Measurements from ENCODE around the gene NME4. TPM values are rescaled to one million over a fixed set of nuclear protein-coding genes. Genes with fewer than 3 reads are reported as not detected.

NME4 gene
- total RNA-seq, 1 experiment from 2014 or later, result 261 TPM

DNA sequence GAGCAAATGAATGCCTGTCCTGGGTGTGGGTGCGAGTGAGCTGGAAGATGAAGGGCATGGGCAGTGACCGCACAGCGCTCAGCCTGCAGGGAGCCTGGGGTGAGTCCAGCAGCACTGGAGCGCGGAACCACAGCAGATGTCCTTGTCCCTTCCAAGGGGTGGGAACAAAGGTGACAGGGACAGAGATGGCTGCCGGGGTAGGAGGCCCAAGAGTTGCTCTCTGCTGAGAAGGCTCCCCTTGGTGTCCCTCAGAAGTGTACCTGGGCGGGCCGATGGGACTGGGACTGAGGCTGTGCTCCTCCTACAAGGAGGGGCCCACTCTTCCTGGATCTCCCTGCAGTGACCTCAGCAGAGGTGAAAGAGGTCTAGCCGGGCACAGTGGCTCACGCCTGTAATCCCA is 7.6 kb upstream of the NME4 start:
- CTCF ChIA-PET, result interaction anchor here (0.6 kb wide), 1 partner anchor 48 kb away, joined by 5 read pairs; no protein-coding TSS in a partner anchor

DNA sequence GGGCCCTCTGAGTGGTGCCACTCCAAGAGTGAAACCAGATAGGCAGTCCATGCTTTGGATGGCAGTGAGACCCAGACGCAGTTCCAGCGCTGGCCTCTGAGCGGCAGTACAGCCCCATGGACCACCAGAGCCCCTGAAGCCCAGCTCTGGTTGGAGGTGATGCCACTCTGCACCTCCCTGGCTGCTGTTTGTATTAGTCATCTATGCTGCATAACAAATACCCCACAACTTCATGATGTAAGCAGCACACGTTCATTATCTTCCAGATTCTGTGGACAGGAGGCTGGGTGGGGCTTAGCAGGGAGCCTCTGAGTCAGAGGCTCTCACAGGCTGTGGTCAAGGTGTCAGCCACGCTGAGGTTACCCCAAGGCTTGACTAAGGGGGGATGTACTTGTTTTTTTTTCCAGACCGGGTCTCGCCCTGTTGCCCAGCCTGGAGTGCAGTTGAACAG is 5.1 kb upstream of the NME4 start:
- Histone ChIP-seq H3K4me3 (ENCODE audit: low read depth, low read length, poor library complexity, severe bottlenecking) (no peak overlapping the region), H3K36me3 (ENCODE audit: insufficient read depth, low read length, poor library complexity, severe bottlenecking) (no peaks in the 10 kb centered on the region), H3K9me3 (ENCODE audit: low read depth, low read length, poor library complexity, severe bottlenecking) (no peaks in the 10 kb centered on the region), H3K4me1 (ENCODE audit: insufficient read depth, low read length, poor library complexity, severe bottlenecking) (no peaks in the 10 kb centered on the region), H3K27ac (ENCODE audit: low read depth, low read length, poor library complexity, severe bottlenecking) (no peak overlapping the region), H3K27me3 (replicated peaks; ENCODE audit: insufficient read depth, low read depth, low read length, poor library complexity) (no peaks in the 10 kb centered on the region)
- no peak for TF ChIP-seq EZH2 (IDR thresholded peaks at IDR 0.05; ENCODE audit: borderline replicate concordance, low read depth, low read length, poor library complexity, severe bottlenecking)
- TF ChIP-seq, protein P1, sequence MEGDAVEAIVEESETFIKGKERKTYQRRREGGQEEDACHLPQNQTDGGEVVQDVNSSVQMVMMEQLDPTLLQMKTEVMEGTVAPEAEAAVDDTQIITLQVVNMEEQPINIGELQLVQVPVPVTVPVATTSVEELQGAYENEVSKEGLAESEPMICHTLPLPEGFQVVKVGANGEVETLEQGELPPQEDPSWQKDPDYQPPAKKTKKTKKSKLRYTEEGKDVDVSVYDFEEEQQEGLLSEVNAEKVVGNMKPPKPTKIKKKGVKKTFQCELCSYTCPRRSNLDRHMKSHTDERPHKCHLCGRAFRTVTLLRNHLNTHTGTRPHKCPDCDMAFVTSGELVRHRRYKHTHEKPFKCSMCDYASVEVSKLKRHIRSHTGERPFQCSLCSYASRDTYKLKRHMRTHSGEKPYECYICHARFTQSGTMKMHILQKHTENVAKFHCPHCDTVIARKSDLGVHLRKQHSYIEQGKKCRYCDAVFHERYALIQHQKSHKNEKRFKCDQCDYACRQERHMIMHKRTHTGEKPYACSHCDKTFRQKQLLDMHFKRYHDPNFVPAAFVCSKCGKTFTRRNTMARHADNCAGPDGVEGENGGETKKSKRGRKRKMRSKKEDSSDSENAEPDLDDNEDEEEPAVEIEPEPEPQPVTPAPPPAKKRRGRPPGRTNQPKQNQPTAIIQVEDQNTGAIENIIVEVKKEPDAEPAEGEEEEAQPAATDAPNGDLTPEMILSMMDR (conservative IDR thresholded peaks at IDR 0.05; ENCODE audit: low read depth, low read length), result peak; percentile 94
- ChIA-PET POLR2A (ENCODE audit: low non-redundant PET) (no interaction called here), CTCF (interaction anchor here (0.6 to 1.0 kb wide), 3 partner anchors 96 to 320 kb away, joined by 3 to 7 read pairs (median 6); no protein-coding TSS in a partner anchor)
- peak; percentile 84 for DNase-seq (ENCODE audit: low spot score)
- BruUV-seq (replicated peaks), result no TSS peak
- intact Hi-C loops (cut with micrococcal nuclease; ENCODE audit: unreplicated experiment), result loop anchor here (5.0 kb wide), 1 partner anchor 295 kb away; no protein-coding TSS in a partner anchor

More for the DNA sequence above, 7.6 kb upstream of the NME4 start:
- no peaks in the 10 kb centered on the region for H3K4me1 ChIP-seq (ENCODE audit: insufficient read depth, low read length, poor library complexity, severe bottlenecking)
- TF ChIP-seq, protein P1 (conservative IDR thresholded peaks at IDR 0.05; ENCODE audit: low read depth, low read length), result no peak
- no peak for TF ChIP-seq EZH2 (IDR thresholded peaks at IDR 0.05; ENCODE audit: borderline replicate concordance, low read depth, low read length, poor library complexity, severe bottlenecking)
- H3K4me3 ChIP-seq (ENCODE audit: low read depth, low read length, poor library complexity, severe bottlenecking), result no peak overlapping the region
- POLR2A ChIA-PET (ENCODE audit: low non-redundant PET), result no interaction called here
- H3K36me3 ChIP-seq (ENCODE audit: insufficient read depth, low read length, poor library complexity, severe bottlenecking), result no peaks in the 10 kb centered on the region
- H3K9me3 ChIP-seq (ENCODE audit: low read depth, low read length, poor library complexity, severe bottlenecking), result no peaks in the 10 kb centered on the region
- no peak for DNase-seq (ENCODE audit: low spot score)
- H3K27me3 ChIP-seq (replicated peaks; ENCODE audit: insufficient read depth, low read depth, low read length, poor library complexity), result no peaks in the 10 kb centered on the region
- intact Hi-C loops (cut with micrococcal nuclease; ENCODE audit: unreplicated experiment), result no loop called here
- no peak overlapping the region for H3K27ac ChIP-seq (ENCODE audit: low read depth, low read length, poor library complexity, severe bottlenecking)
- no TSS peak for BruUV-seq (replicated peaks)

DNA sequence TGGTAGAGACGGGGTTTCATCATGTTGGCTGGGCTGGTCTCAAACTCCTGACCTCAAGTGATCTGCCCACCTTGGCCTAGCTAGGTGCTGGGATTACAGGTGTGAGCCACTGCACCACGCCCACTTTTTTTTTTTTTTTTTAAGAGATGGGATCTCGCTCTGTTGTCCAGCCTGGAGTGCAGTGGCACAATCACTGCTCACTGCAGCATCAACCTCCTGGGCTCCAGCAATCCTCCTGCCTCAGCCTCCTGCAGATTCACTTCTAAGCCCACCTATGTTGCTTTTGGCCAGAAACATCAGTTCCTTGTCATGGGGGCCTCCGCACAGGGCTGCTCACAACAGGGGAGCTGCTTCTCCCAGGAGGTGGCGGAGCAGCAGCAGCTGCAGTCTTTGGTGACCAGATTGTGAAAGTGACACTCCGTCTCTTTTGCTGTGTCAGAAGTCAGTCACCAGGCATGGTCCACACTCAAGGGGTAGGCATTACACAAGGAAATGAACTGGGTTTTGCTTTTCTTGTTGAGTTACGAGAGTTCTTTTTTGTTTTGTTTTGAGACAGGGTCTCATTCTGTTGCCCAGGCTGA is 4.5 kb upstream of the NME4 start:
- Histone ChIP-seq H3K27ac (ENCODE audit: low read depth, low read length, poor library complexity, severe bottlenecking) (no peak overlapping the region), H3K27me3 (replicated peaks; ENCODE audit: insufficient read depth, low read depth, low read length, poor library complexity) (no peaks in the 10 kb centered on the region), H3K4me1 (ENCODE audit: insufficient read depth, low read length, poor library complexity, severe bottlenecking) (no peaks in the 10 kb centered on the region), H3K9me3 (ENCODE audit: low read depth, low read length, poor library complexity, severe bottlenecking) (no peaks in the 10 kb centered on the region), H3K36me3 (ENCODE audit: insufficient read depth, low read length, poor library complexity, severe bottlenecking) (no peaks in the 10 kb centered on the region), H3K4me3 (ENCODE audit: low read depth, low read length, poor library complexity, severe bottlenecking) (no peak overlapping the region)
- DNase-seq (ENCODE audit: low spot score), result no peak
- no peak for TF ChIP-seq EZH2 (IDR thresholded peaks at IDR 0.05; ENCODE audit: borderline replicate concordance, low read depth, low read length, poor library complexity, severe bottlenecking)
- TF ChIP-seq, protein P1 (conservative IDR thresholded peaks at IDR 0.05; ENCODE audit: low read depth, low read length), result no peak
- intact Hi-C loops (cut with micrococcal nuclease; ENCODE audit: unreplicated experiment), result loop anchor here (5.0 kb wide), 1 partner anchor 295 kb away; no protein-coding TSS in a partner anchor
- CTCF ChIA-PET, result interaction anchor here (0.6 to 1.0 kb wide), 4 partner anchors 95 to 320 kb away, joined by 3 to 9 read pairs (median 6); no protein-coding TSS in a partner anchor
- POLR2A ChIA-PET (ENCODE audit: low non-redundant PET), result no interaction called here
- no TSS peak for BruUV-seq (replicated peaks)

Measured in A673 (cell line).